Measurements from ENCODE around the gene SPAG16.

The SPAG16 gene

DNA sequence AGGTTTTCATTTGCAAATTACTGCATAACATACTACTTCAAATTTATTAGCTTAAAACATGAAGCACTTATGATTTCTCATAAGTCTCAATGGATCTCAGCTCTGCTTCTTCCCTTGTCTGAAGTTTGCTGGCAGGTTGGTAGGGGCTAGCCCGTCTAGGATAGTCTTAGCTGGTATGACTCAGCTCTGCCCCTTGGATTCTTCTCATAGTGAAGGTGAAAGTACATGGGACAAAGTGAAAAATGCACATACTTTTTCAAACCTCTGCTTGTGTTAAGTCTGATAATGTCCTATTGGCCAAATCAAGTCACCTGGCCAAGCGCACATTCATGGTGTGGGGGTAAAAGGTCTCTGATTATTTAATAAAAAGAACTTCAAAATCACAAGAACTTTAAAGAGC, 941.8 kb downstream of the SPAG16 start:
- H3K4me3 ChIP-seq (ENCODE audit: low read depth, low read length) = no peak overlapping the region
- TF ChIP-seq MYC (IDR thresholded peaks at IDR 0.05; ENCODE audit: low read depth, low read length) (no peak), MAX (IDR thresholded peaks at IDR 0.05; ENCODE audit: low read depth, low read length) (no peak), CTCF (IDR thresholded peaks at IDR 0.05; ENCODE audit: low read depth, low read length) (no peak), POLR2A (IDR thresholded peaks at IDR 0.05; ENCODE audit: extremely low read depth, insufficient read length) (no peak)
- no peak for DNase-seq (ENCODE audit: low read depth)

DNA sequence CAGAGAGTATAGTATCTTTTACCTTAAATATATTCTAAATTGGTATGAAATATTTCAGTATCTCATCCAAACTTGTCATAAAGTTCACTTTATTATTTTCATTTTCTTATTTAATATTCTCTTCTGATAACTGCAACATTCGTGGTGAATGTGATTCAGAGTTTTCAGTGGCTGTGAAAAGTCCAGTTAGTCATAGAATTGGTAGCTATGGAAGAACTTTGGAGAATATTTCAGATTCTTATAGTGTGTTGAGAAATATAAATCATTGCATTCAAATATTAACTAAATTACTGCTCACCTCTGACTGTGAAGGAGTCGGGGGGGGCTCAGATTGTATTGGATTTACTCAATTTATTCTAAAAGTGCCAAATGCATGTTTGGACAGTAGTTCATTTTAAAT, 948.0 kb downstream of the SPAG16 start:
- no peak overlapping the region for H3K4me3 ChIP-seq (ENCODE audit: low read depth, low read length)
- no peak for DNase-seq (ENCODE audit: low read depth)
- TF ChIP-seq CTCF (IDR thresholded peaks at IDR 0.05; ENCODE audit: low read depth, low read length) (no peak), MYC (IDR thresholded peaks at IDR 0.05; ENCODE audit: low read depth, low read length) (no peak), MAX (IDR thresholded peaks at IDR 0.05; ENCODE audit: low read depth, low read length) (no peak), POLR2A (IDR thresholded peaks at IDR 0.05; ENCODE audit: extremely low read depth, insufficient read length) (no peak)

DNA sequence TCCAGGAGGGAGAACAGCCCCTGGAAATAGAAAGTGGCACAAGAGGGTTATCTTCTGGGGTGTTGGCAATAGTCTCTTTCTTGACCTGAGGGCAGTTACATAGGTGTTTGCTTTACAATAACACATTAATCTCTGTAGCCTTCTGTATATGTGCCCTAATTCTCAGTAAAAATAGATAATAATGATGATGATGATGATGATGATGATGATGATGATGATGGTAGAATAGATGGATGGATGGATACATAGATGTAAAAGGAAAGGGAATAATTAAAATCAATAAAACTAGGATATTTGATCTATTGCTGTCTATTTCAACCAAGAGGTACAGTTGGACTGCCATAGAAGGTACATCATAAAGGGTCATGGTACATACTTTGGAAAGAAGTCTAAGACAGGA, 948.9 kb downstream of the SPAG16 start:
- no peak overlapping the region for H3K4me3 ChIP-seq (ENCODE audit: low read depth, low read length)
- no peak for DNase-seq (ENCODE audit: low read depth)
- TF ChIP-seq POLR2A (IDR thresholded peaks at IDR 0.05; ENCODE audit: extremely low read depth, insufficient read length) (no peak), MAX (IDR thresholded peaks at IDR 0.05; ENCODE audit: low read depth, low read length) (no peak), MYC (IDR thresholded peaks at IDR 0.05; ENCODE audit: low read depth, low read length) (no peak), CTCF (IDR thresholded peaks at IDR 0.05; ENCODE audit: low read depth, low read length) (no peak)

GRCh38 chr2:214242797-214243196, 958.5 kb downstream of the SPAG16 start:
- no peak overlapping the region for H3K4me3 ChIP-seq (ENCODE audit: low read depth, low read length)
- TF ChIP-seq POLR2A (IDR thresholded peaks at IDR 0.05; ENCODE audit: extremely low read depth, insufficient read length) (no peak), CTCF (IDR thresholded peaks at IDR 0.05; ENCODE audit: low read depth, low read length) (no peak), MAX (IDR thresholded peaks at IDR 0.05; ENCODE audit: low read depth, low read length) (no peak), MYC (IDR thresholded peaks at IDR 0.05; ENCODE audit: low read depth, low read length) (no peak)

GRCh38 chr2:214244847-214245246, 960.6 kb downstream of the SPAG16 start:
- no peak for TF ChIP-seq MYC (IDR thresholded peaks at IDR 0.05; ENCODE audit: low read depth, low read length)
- no peak for TF ChIP-seq POLR2A (IDR thresholded peaks at IDR 0.05; ENCODE audit: extremely low read depth, insufficient read length)
- TF ChIP-seq CTCF (IDR thresholded peaks at IDR 0.05; ENCODE audit: low read depth, low read length) = no peak
- no peak for TF ChIP-seq MAX (IDR thresholded peaks at IDR 0.05; ENCODE audit: low read depth, low read length)
- no peak for DNase-seq (ENCODE audit: low read depth)
- no peak overlapping the region for H3K4me3 ChIP-seq (ENCODE audit: low read depth, low read length)

More at GRCh38 chr2:214242797-214243196, 958.5 kb downstream of the SPAG16 start:
- no peak for DNase-seq (ENCODE audit: low read depth)

DNA sequence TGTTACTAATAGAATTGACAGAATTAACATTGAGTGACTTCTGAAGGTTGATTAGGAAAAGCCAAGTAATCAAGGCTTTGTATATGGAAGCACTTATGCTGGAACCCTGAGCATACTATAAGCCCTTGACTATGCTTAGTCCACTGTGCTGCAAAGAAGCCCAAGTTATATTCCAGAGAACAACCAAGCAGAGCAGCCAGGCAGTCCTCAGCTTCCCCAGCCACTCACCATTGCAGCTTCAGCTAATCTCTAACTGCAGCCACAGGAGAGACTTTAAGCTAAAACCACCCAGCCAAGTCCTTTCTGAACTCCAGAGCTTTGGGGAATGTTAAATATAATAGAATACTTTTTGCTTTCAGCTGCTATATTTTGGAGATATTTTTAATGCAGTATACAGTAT, 962.2 kb downstream of the SPAG16 start:
- DNase-seq (ENCODE audit: low read depth) = no peak
- no peak for TF ChIP-seq MYC (IDR thresholded peaks at IDR 0.05; ENCODE audit: low read depth, low read length)
- H3K4me3 ChIP-seq (ENCODE audit: low read depth, low read length) = no peak overlapping the region

Measured in NB4 (cell line).